Fibroblast of lung (primary cell): ENCODE measurements around the gene ABHD15. TPM values are rescaled to one million over a fixed set of nuclear protein-coding genes. Genes with fewer than 3 reads are reported as not detected.

Source experiments
- DNase-seq, 2 donors: peaks; one replicate each; pipeline versions ENCODE4 v3.0.0 to v3.0.0-alpha.2; 2010; ENCODE audit warnings: low read depth in 2 of 2
- H2AFZ ChIP-seq: 2 replicates; pipeline ENCODE4 v1.5.1; 2012; ENCODE audit warnings: low read length, control low read depth, inconsistent platforms
- H3K27ac ChIP-seq: 2 replicates; pipeline ENCODE4 v1.5.1; 2011; ENCODE audit warnings: low read length, control low read depth; ENCODE audit not compliant: insufficient read depth
- H3K27me3 ChIP-seq: 2 replicates; pipeline ENCODE4 v1.5.1; 2011; ENCODE audit warnings: mild to moderate bottlenecking, low read length; ENCODE audit not compliant: control insufficient read depth, insufficient read depth
- H3K36me3 ChIP-seq: 2 replicates; pipeline ENCODE4 v1.5.1; 2011; ENCODE audit warnings: low read length; ENCODE audit not compliant: control insufficient read depth, insufficient read depth
- H3K4me1 ChIP-seq: 2 replicates; pipeline ENCODE4 v1.5.1; 2011; ENCODE audit warnings: low read length; ENCODE audit not compliant: control insufficient read depth, insufficient read depth; ENCODE audit errors: extremely low read depth
- H3K4me2 ChIP-seq: 2 replicates; pipeline ENCODE4 v1.5.1; 2011; ENCODE audit warnings: low read length, control low read depth; ENCODE audit not compliant: insufficient read depth; ENCODE audit errors: extremely low read depth
- H3K4me3 ChIP-seq, 4 experiments: fragments of 200-600 bp in 1 of 4; sonication (generic) in 1 of 4; replicated peaks in 1 of 4; 2 replicates each; pipeline ENCODE4 v1.5.1; 2011 to 2016; ENCODE audit warnings: low read length in 4 of 4, low read depth in 3 of 4, mild to moderate bottlenecking in 3 of 4, control low read depth in 2 of 4, inconsistent platforms in 1 of 4, mixed read lengths in 1 of 4; ENCODE audit not compliant: insufficient read depth in 1 of 4; ENCODE audit errors: control extremely low read depth in 1 of 4
- H3K79me2 ChIP-seq: 2 replicates; pipeline ENCODE4 v1.5.1; 2012; ENCODE audit warnings: mild to moderate bottlenecking, low read length, inconsistent platforms; ENCODE audit not compliant: control insufficient read depth, insufficient read depth
- H3K9ac ChIP-seq: 2 replicates; pipeline ENCODE4 v1.5.1; 2011; ENCODE audit warnings: mild to moderate bottlenecking, low read length, control low read depth; ENCODE audit not compliant: insufficient read depth
- H3K9me3 ChIP-seq: 2 replicates; pipeline ENCODE4 v1.5.1; 2012; ENCODE audit warnings: low read depth, low read length; ENCODE audit not compliant: control insufficient read depth, insufficient read depth
- H4K20me1 ChIP-seq: 2 replicates; pipeline ENCODE4 v1.5.1; 2011; ENCODE audit warnings: low read length; ENCODE audit not compliant: control insufficient read depth, insufficient read depth; ENCODE audit errors: extremely low read depth
- CTCF ChIP-seq, 2 donors: IDR thresholded peaks in 1 of 2; conservative IDR thresholded peaks in 1 of 2; 1 replicate in 1 of 2; 2 replicates in 1 of 2; pipeline ENCODE4 v1.5.1; 2011 to 2012; ENCODE audit warnings: low read length in 2 of 2, control low read depth in 1 of 2, inconsistent platforms in 1 of 2, low read depth in 1 of 2, mild to moderate bottlenecking in 1 of 2
- EZH2 ChIP-seq: IDR thresholded peaks from 2 replicates; pipeline ENCODE4 v1.5.1; 2012; ENCODE audit warnings: low read length, control low read depth, mild to moderate bottlenecking; ENCODE audit errors: missing control alignments
- polyA plus RNA-seq, 2 donors: library from polyadenylated mRNA; depleted of rRNA in 1 of 2; stranded (reverse) in 1 of 2; unstranded in 1 of 2; fragments of >200 nt; gene quantifications; 2 replicates each; pipeline ENCODE4 v1.2.1, GENCODE V29; 2011 to 2012; ENCODE audit warnings: missing spikeins in 1 of 2
- total RNA-seq: library from RNA; depleted of rRNA; stranded (reverse); fragments of >200 nt; gene quantifications from 2 replicates; pipeline ENCODE4 v1.2.1, GENCODE V29; 2014

Gene ABHD15
- total and polyA plus RNA-seq, 2 donors (not counting 1 experiment from before 2014, with no cell fraction given), result 4.1 to 11.9 TPM

GRCh38 chr17:29533976-29534375 is 32.9 kb downstream of the ABHD15 start:
- H3K79me2 ChIP-seq, result no peaks in the 10 kb centered on the region
- H2AFZ ChIP-seq, result no peak overlapping the region
- H4K20me1 ChIP-seq, result no peaks in the 10 kb centered on the region
- DNase-seq, result no peak
- H3K4me2 ChIP-seq, result no peak overlapping the region
- H3K4me1 ChIP-seq, result no peaks in the 10 kb centered on the region
- TF ChIP-seq CTCF (conservative IDR thresholded peaks at IDR 0.05 in 1 of 2, IDR thresholded peaks at IDR 0.05 in 1 of 2; ENCODE audit: low read depth in 1 of 2, low read length in 2 of 2) (no peak), EZH2 (no peak)
- H3K9me3 ChIP-seq, result no peaks in the 10 kb centered on the region
- H3K9ac ChIP-seq, result no peak overlapping the region
- H3K27ac ChIP-seq, result no peak overlapping the region
- H3K36me3 ChIP-seq, result peaks cover 5% of the 10 kb centered on the region
- H3K4me3 ChIP-seq, result no peak overlapping the region
- H3K27me3 ChIP-seq, result no peaks in the 10 kb centered on the region

- no peak overlapping the region for H2AFZ ChIP-seq
- no peaks in the 10 kb centered on the region for H3K27me3 ChIP-seq
- no peak for DNase-seq
- H3K4me3 ChIP-seq, result no peak overlapping the region
- no peaks in the 10 kb centered on the region for H3K79me2 ChIP-seq
- TF ChIP-seq CTCF (conservative IDR thresholded peaks at IDR 0.05 in 1 of 2, IDR thresholded peaks at IDR 0.05 in 1 of 2; ENCODE audit: low read depth in 1 of 2, low read length in 2 of 2) (no peak), EZH2 (no peak)
- no peaks in the 10 kb centered on the region for H4K20me1 ChIP-seq
- no peak overlapping the region for H3K27ac ChIP-seq
- H3K9me3 ChIP-seq, result no peaks in the 10 kb centered on the region
- H3K4me1 ChIP-seq, result no peaks in the 10 kb centered on the region
- H3K9ac ChIP-seq, result no peak overlapping the region
- no peak overlapping the region for H3K4me2 ChIP-seq
- no peaks in the 10 kb centered on the region for H3K36me3 ChIP-seq
These were observed 40.5 kb downstream of the ABHD15 start for GRCh38 chr17:29526322-29526721.

- no peak for DNase-seq
- H3K9ac ChIP-seq, result no peak overlapping the region
- H3K79me2 ChIP-seq, result no peaks in the 10 kb centered on the region
- H4K20me1 ChIP-seq, result no peaks in the 10 kb centered on the region
- no peaks in the 10 kb centered on the region for H3K27me3 ChIP-seq
- H3K4me3 ChIP-seq, result no peak overlapping the region
- H3K4me1 ChIP-seq, result no peaks in the 10 kb centered on the region
- TF ChIP-seq CTCF (conservative IDR thresholded peaks at IDR 0.05 in 1 of 2, IDR thresholded peaks at IDR 0.05 in 1 of 2; ENCODE audit: low read depth in 1 of 2, low read length in 2 of 2), result no peak
- no peak for TF ChIP-seq EZH2
- no peak overlapping the region for H3K27ac ChIP-seq
- H2AFZ ChIP-seq, result no peak overlapping the region
- H3K36me3 ChIP-seq, result peaks cover 1% of the 10 kb centered on the region
- H3K9me3 ChIP-seq, result no peaks in the 10 kb centered on the region
- H3K4me2 ChIP-seq, result no peak overlapping the region
These were observed 42.1 kb downstream of the ABHD15 start for GRCh38 chr17:29524692-29525091.
